GM19025 (cell line): ENCODE measurements around the gene PPIH.
A peak's percentile ranks its signal among the peaks of the same experiment; 100 is the strongest.
"Not testable (repeated sequence)": the region's sequence is repeated elsewhere in the genome, so short reads cannot be mapped to it uniquely, and the experiment has no call there.

ENCODE experiments used
- ATAC-seq: cut with Tn5 transposase; IDR thresholded peaks from one replicate; pipeline ENCODE4 v1.9.1; 2021; ENCODE audit warnings: mild to moderate bottlenecking, low read depth, moderate library complexity; ENCODE audit not compliant: unreplicated experiment

PPIH gene

GRCh38 chr1:42681741-42682483, 23.7 kb downstream of the PPIH start, which contains the start of gene YBX1:
Gene YBX1 (plus strand): TSS chr1:42682418. CDS start chr1:42682566, 148 bp downstream.
- ATAC-seq = peak; percentile 82

GRCh38 chr1:42682484-42682738, 24.2 kb downstream of the PPIH start:
- peak; percentile 26 for ATAC-seq

GRCh38 chr1:42682739-42683531, 24.7 kb downstream of the PPIH start:
- ATAC-seq = peak; percentile 38

GRCh38 chr1:42684139-42684538, 25.9 kb downstream of the PPIH start:
- no peak for ATAC-seq

- no peak for ATAC-seq
Observed at GRCh38 chr1:42686418-42686817, 28.2 kb downstream of the PPIH start.

- ATAC-seq = no peak
Observed at GRCh38 chr1:42689912-42690311, 31.7 kb downstream of the PPIH start.

GRCh38 chr1:42690477-42691156, 32.4 kb downstream of the PPIH start:
- no peak for ATAC-seq

- ATAC-seq = no peak
Observed at GRCh38 chr1:42691157-42691498, 32.9 kb downstream of the PPIH start.

GRCh38 chr1:42692461-42692860, 34.2 kb downstream of the PPIH start:
- no peak for ATAC-seq

GRCh38 chr1:42692911-42693310, 34.7 kb downstream of the PPIH start:
- ATAC-seq = no peak

- ATAC-seq = no peak
Observed at GRCh38 chr1:42698081-42698813, 40.0 kb downstream of the PPIH start.

- no peak for ATAC-seq
Observed at GRCh38 chr1:42700006-42700405, 41.8 kb downstream of the PPIH start.

GRCh38 chr1:42703888-42704464, 45.8 kb downstream of the PPIH start:
- no peak for ATAC-seq

- ATAC-seq = not testable (repeated sequence)
Observed at GRCh38 chr1:42712808-42713207, 54.6 kb downstream of the PPIH start.

- no peak for ATAC-seq
Observed at GRCh38 chr1:42713293-42713692, 55.1 kb downstream of the PPIH start.

GRCh38 chr1:42714441-42714840, 56.2 kb downstream of the PPIH start:
- ATAC-seq = not testable (repeated sequence)

GRCh38 chr1:42720868-42721267, 62.6 kb downstream of the PPIH start:
- ATAC-seq = no peak

- no peak for ATAC-seq
Observed at GRCh38 chr1:42721926-42722325, 63.7 kb downstream of the PPIH start.

GRCh38 chr1:42722403-42722802, 64.2 kb downstream of the PPIH start:
- ATAC-seq = not testable (repeated sequence)

- no peak for ATAC-seq
Observed at GRCh38 chr1:42723511-42723910, 65.3 kb downstream of the PPIH start.
